Gastrocnemius medialis (tissue), 4 donors: Measurements from ENCODE around the gene WAPL. TPM values are rescaled to one million over a fixed set of nuclear protein-coding genes. Genes with fewer than 3 reads are reported as not detected.
"Not testable (repeated sequence)": the region's sequence is repeated elsewhere in the genome, so short reads cannot be mapped to it uniquely, and the experiment has no call there.

Source experiments
- ATAC-seq, 2 donors: fragments of 150-250 bp; one replicate each; pipeline ENCODE4 v1.9.1; 2016
- DNase-seq, 2 donors: peaks; one replicate each; pipeline ENCODE4 v3.0.0-alpha.2; 2019
- H3K27ac ChIP-seq, 4 donors: fragments of 200-600 bp; sonication (generic); 1 replicate in 1 of 4; 2 replicates in 3 of 4; pipeline ENCODE4 v1.5.1; 2016 to 2018; ENCODE audit warnings: mild to moderate bottlenecking in 2 of 4, moderate library complexity in 1 of 4
- H3K27me3 ChIP-seq, 3 donors: fragments of 200-600 bp; sonication (generic) in 2 of 3; 1 replicate in 1 of 3; 2 replicates in 2 of 3; pipeline versions ENCODE4 v1.5.1 to v1.6.0; 2016 to 2019; ENCODE audit warnings: mild to moderate bottlenecking in 1 of 3, moderate library complexity in 1 of 3
- H3K36me3 ChIP-seq, 2 donors: fragments of 200-600 bp; sonication (generic) in 1 of 2; one replicate each; pipeline ENCODE4 v1.5.1; 2017 to 2018
- H3K4me1 ChIP-seq, 2 donors: fragments of 200-600 bp; sonication (generic) in 1 of 2; one replicate each; pipeline ENCODE4 v1.5.1; 2016 to 2017; ENCODE audit warnings: mild to moderate bottlenecking in 2 of 2
- H3K4me3 ChIP-seq, 4 donors: fragments of 200-600 bp; sonication (generic) in 3 of 4; 1 replicate in 1 of 4; 2 replicates in 3 of 4; pipeline ENCODE4 v1.5.1; 2016 to 2019; ENCODE audit warnings: mild to moderate bottlenecking in 2 of 4
- H3K9me3 ChIP-seq, 3 donors: fragments of 200-600 bp; sonication (generic) in 2 of 3; 1 replicate in 1 of 3; 2 replicates in 2 of 3; pipeline ENCODE4 v1.5.1; 2016 to 2019
- CTCF ChIP-seq, 5 experiments: fragments of 450-650 bp in 3 of 5; fragments of 200-600 bp in 2 of 5; sonication (generic) in 2 of 5; IDR thresholded peaks in 4 of 5; conservative IDR thresholded peaks in 1 of 5; 1 replicate in 4 of 5; 2 replicates in 1 of 5; pipeline ENCODE4 v1.5.1; 2016 to 2019; ENCODE audit warnings: antibody characterized with exemption in 5 of 5, mild to moderate bottlenecking in 3 of 5, moderate library complexity in 3 of 5
- POLR2A ChIP-seq, 2 donors: fragments of 450-650 bp; IDR thresholded peaks; one replicate each; pipeline ENCODE4 v1.6.1; 2017; ENCODE audit warnings: antibody characterized with exemption in 2 of 2, mild to moderate bottlenecking in 2 of 2, moderate library complexity in 2 of 2
- in situ Hi-C, 4 donors: fragments of 200-750 bp; cut with MboI; loops; one replicate each; pipeline versions ENCODE4 v1.15.0 to v1.8.0; 2017; ENCODE audit warnings: low sequenced_read_pairs in 4 of 4
- intact Hi-C: fragments of 100-400 bp; cut with DNase I; formaldehyde crosslinking; loops from one replicate; pipeline ENCODE4 v1.15.1; 2023; ENCODE audit warnings: low total_unique reads
- total RNA-seq, 4 donors: library from RNA; depleted of rRNA; stranded (reverse); fragments of >200 nt; gene quantifications; one replicate each; pipeline versions ENCODE4 v1.1.0 to v1.2.3, GENCODE V29; 2016

The WAPL gene
- total RNA-seq = 10 to 100 TPM; 36.9 to 43.4 (median 39.6) TPM

GRCh38 chr10:86521678-86522509 lies at the start of gene WAPL:
Gene WAPL (minus strand): TSS chr10:86521792. CDS start chr10:86518069, 3,723 bp downstream.
- TF ChIP-seq POLR2A (IDR thresholded peaks at IDR 0.05) (peak; percentile 93 to 96), CTCF (IDR thresholded peaks at IDR 0.05 in 4 of 5, conservative IDR thresholded peaks at IDR 0.05 in 1 of 5) (no peak)
- intact Hi-C loops (loop anchor here (1.0 to 5.0 kb wide), 3 partner anchors 63 to 155 kb away; no protein-coding TSS in a partner anchor), in situ Hi-C loops (loop anchor here in 1 of 4 donors (10.0 kb wide), 1 partner anchor 153 kb away; no protein-coding TSS in a partner anchor)
- Histone ChIP-seq H3K4me1 (peaks cover 55 to 58% of the 10 kb centered on the region in 2 donors), H3K27me3 (no peaks in the 10 kb centered on the region), H3K27ac (peak within 1 kb of the TSS; percentile 94 to 98 (median 94)), H3K9me3 (no peaks in the 10 kb centered on the region), H3K4me3 (peak within 1 kb of the TSS; percentile 78 to 96 (median 87)), H3K36me3 (peaks cover 0 to 13% of the 10 kb centered on the region in 2 donors)
- ATAC-seq (peak; percentile 90 to 92), DNase-seq (peak; percentile 94 to 95)

GRCh38 chr10:86569335-86569734 lies 47.7 kb upstream of the WAPL start:
- Histone ChIP-seq H3K4me1 (no peaks in the 10 kb centered on the region), H3K36me3 (no peaks in the 10 kb centered on the region), H3K4me3 (no peak overlapping the region), H3K9me3 (no peaks in the 10 kb centered on the region), H3K27me3 (no peaks in the 10 kb centered on the region), H3K27ac (no peak overlapping the region)
- DNase-seq (no peak), ATAC-seq (no peak)
- intact Hi-C loops (no loop called here), in situ Hi-C loops (no loop called here)
- TF ChIP-seq POLR2A (IDR thresholded peaks at IDR 0.05) (no peak), CTCF (IDR thresholded peaks at IDR 0.05 in 4 of 5, conservative IDR thresholded peaks at IDR 0.05 in 1 of 5) (no peak)

- H3K36me3 ChIP-seq, H3K27ac ChIP-seq, ATAC-seq, H3K4me1 ChIP-seq, in situ Hi-C loops, intact Hi-C loops, H3K4me3 ChIP-seq, H3K9me3 ChIP-seq, H3K27me3 ChIP-seq, DNase-seq: not testable (repeated sequence)
These were observed 44.9 kb upstream of the WAPL start for GRCh38 chr10:86566518-86566917.

GRCh38 chr10:86563338-86563737 lies 41.7 kb upstream of the WAPL start:
- H3K4me3 ChIP-seq, in situ Hi-C loops, intact Hi-C loops, H3K4me1 ChIP-seq, H3K27me3 ChIP-seq, DNase-seq, H3K27ac ChIP-seq, H3K36me3 ChIP-seq, ATAC-seq, H3K9me3 ChIP-seq: not testable (repeated sequence)

- ATAC-seq, H3K27me3 ChIP-seq, H3K27ac ChIP-seq, H3K36me3 ChIP-seq, intact Hi-C loops, H3K4me3 ChIP-seq, DNase-seq, in situ Hi-C loops, H3K4me1 ChIP-seq, H3K9me3 ChIP-seq: not testable (repeated sequence)
These were observed 37.1 kb upstream of the WAPL start for GRCh38 chr10:86558695-86559094.

GRCh38 chr10:86556933-86557649 lies 35.5 kb upstream of the WAPL start:
- DNase-seq (no peak), ATAC-seq (no peak)
- intact Hi-C loops = no loop called here
- H3K4me3 ChIP-seq = no peak overlapping the region
- H3K9me3 ChIP-seq = no peaks in the 10 kb centered on the region
- H3K27me3 ChIP-seq = no peaks in the 10 kb centered on the region
- in situ Hi-C loops = no loop called here
- no peak overlapping the region for H3K27ac ChIP-seq
- no peak for TF ChIP-seq POLR2A (IDR thresholded peaks at IDR 0.05)
- no peak for TF ChIP-seq CTCF (IDR thresholded peaks at IDR 0.05 in 4 of 5, conservative IDR thresholded peaks at IDR 0.05 in 1 of 5)
- H3K4me1 ChIP-seq = no peaks in the 10 kb centered on the region
- H3K36me3 ChIP-seq = no peaks in the 10 kb centered on the region
